ENCODE results near the gene KCNIP4. TPM values are rescaled to one million over a fixed set of nuclear protein-coding genes. Genes with fewer than 3 reads are reported as not detected.
"Not testable (repeated sequence)": the region's sequence is repeated elsewhere in the genome, so short reads cannot be mapped to it uniquely, and the experiment has no call there.

KCNIP4 gene
- total and polyA plus RNA-seq, 12 donors = 0.15 TPM; not detected in 11

DNA sequence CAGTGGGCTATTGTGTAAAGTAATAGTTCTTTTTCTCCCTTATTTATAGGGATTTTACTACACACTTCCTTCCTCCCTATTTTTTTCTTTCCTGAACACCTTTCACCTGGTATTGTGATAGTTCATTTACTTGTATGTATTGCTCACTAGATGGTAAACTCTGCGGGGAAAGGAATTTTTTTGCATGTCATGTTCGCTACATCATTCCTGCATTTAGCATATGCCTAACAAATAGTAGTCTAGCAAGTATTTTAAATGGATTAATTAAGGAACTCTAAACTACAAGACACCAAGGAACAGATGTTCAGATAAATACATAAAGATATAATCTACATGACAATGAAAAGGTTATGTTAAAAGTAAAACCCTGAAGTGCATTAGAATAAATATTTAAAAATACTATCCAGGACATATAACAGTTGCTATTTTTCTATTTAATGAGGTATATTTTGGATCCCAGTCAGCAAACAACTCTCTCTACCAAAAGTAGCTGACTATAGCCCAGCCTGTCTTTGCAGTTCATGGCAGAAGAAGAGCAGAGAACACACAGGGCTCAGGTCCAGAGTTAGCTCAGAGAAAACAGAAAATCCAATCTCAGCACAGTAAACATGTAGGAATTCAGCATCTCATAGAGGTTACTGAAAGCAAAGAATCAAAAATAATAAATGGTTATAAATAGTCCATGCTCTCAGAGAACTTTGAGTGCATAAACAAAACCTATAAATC, 1160.5 kb downstream of the KCNIP4 start:
- no peak overlapping the region for H3K4me3 ChIP-seq
- H3K4me1 ChIP-seq = no peaks in the 10 kb centered on the region
- H3K9me3 ChIP-seq = peaks cover 0 to 8% (median 2%) of the 10 kb centered on the region in 11 donors
- no peak overlapping the region for H3K27ac ChIP-seq
- TF ChIP-seq, protein P1, sequence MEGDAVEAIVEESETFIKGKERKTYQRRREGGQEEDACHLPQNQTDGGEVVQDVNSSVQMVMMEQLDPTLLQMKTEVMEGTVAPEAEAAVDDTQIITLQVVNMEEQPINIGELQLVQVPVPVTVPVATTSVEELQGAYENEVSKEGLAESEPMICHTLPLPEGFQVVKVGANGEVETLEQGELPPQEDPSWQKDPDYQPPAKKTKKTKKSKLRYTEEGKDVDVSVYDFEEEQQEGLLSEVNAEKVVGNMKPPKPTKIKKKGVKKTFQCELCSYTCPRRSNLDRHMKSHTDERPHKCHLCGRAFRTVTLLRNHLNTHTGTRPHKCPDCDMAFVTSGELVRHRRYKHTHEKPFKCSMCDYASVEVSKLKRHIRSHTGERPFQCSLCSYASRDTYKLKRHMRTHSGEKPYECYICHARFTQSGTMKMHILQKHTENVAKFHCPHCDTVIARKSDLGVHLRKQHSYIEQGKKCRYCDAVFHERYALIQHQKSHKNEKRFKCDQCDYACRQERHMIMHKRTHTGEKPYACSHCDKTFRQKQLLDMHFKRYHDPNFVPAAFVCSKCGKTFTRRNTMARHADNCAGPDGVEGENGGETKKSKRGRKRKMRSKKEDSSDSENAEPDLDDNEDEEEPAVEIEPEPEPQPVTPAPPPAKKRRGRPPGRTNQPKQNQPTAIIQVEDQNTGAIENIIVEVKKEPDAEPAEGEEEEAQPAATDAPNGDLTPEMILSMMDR (IDR thresholded peaks at IDR 0.05) = no peak
- intact Hi-C loops (cut with DNase I) = no loop called here
- ATAC-seq (no peak), DNase-seq (no peak)
- H3K36me3 ChIP-seq = no peaks in the 10 kb centered on the region
- H3K27me3 ChIP-seq = no peaks in the 10 kb centered on the region
- 83 to 90% methylated on average over 2 of the region's 2 CpGs for WGBS, 2 donors

DNA sequence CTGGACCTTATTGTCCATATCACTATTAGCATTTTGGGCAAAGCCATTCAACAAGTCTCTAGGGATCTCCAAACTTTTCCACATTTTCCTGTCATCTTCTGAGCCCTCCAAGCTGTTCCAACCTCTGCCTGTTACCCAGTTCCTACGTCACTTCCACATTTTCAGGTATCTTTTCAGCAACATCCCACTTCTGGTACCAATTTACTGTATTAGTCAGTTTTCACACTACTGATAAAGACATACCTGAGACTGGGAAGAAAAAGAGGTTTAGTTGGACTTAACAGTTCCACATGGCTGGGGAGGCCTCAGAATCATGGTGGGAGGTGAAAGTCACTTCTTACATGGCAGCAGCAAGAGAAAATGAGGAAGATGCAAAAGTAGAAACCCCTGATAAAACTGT, 1165.4 kb downstream of the KCNIP4 start:
- H3K27me3 ChIP-seq; ATAC-seq; intact Hi-C loops (cut with DNase I); H3K4me3 ChIP-seq; H3K4me1 ChIP-seq; DNase-seq; H3K27ac ChIP-seq; H3K36me3 ChIP-seq: not testable (repeated sequence)
- 88 to 95% methylated on average over 1 of the region's 1 CpG for WGBS, 2 donors
- peaks cover 0 to 42% (median 9%) of the 10 kb centered on the region in 11 donors for H3K9me3 ChIP-seq

DNA sequence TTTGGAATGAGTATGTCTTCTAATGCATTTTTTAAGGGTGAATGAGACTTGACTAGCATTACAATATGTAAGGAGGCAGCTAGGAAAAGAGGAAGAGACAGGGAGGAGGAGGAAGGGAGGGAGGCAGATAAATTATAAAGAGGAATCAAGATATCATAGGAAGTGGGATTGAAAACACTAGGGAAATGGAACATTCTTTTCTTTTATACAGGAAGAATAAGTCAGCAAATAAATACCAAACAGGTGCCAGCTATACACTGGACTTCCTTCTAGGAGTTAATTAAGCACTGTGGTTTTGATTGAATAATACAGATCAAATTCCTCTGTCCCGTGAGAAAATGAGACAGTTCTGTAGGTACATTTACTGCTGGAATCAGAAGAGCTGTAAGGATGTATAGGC, 1169.7 kb downstream of the KCNIP4 start:
- Histone ChIP-seq H3K4me1 (no peaks in the 10 kb centered on the region), H3K9me3 (peaks cover 0 to 42% (median 9%) of the 10 kb centered on the region in 11 donors), H3K27me3 (no peaks in the 10 kb centered on the region), H3K27ac (no peak overlapping the region), H3K4me3 (no peak overlapping the region), H3K36me3 (no peaks in the 10 kb centered on the region)
- intact Hi-C loops (cut with DNase I) = loop anchor here in 5 of 10 donors (10.0 kb wide), 3 partner anchors 356 to 986 kb away; no protein-coding TSS in a partner anchor
- DNase-seq = no peak
- ATAC-seq = no peak
- 43 to 58% methylated on average over 1 of the region's 1 CpG for whole genome bisulfite sequencing, 2 donors
- TF ChIP-seq, protein P1 (IDR thresholded peaks at IDR 0.05) = no peak

DNA sequence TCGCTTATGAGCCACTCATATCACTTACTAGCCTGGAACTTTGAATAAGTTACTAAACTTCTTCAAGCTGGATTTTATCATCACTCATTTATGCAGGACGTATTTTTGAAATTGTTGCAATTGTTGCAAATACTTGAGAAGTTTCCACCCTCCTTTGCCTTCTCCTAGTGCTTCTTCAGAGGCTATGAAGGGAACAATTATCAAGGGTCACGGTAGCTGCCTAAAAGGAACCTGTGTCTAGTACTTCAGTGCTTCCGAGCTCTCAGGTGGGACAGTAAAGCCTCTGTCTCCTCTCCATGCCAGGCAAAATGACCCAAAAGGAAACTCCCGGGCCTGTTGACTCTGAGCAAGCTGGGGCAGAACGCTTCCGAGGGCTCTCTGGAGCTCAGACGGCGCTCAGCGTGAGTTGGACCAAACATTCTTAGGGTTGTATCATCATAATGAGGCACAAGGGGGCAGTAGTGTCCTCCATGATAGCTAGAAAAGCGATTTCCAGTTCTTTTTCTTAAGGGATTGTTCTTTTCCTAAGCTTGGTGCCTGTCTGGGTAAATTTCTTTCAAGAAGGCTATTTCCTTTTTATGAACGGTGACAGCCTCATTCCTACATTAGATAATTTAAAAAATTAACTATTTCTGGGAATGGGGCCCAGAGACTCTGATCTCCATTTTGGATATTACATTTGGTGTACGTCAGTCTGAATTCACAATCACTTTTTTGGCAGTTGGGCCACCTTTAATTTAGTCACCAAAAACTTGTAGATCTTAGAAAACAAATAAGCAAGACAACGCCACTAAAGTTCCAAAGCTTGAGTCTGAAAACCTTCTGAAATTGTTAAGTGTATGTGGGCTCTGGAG, 1175.2 kb downstream of the KCNIP4 start:
- Histone ChIP-seq H3K9me3 (no peaks in the 10 kb centered on the region), H3K4me3 (no peak overlapping the region), H3K27ac (no peak overlapping the region), H3K4me1 (no peaks in the 10 kb centered on the region), H3K27me3 (no peaks in the 10 kb centered on the region), H3K36me3 (no peaks in the 10 kb centered on the region)
- intact Hi-C loops (cut with DNase I) = loop anchor here in 6 of 10 donors (5.0 to 10.0 kb wide), 5 partner anchors 359 to 994 kb away; no protein-coding TSS in a partner anchor
- TF ChIP-seq, protein P1 (IDR thresholded peaks at IDR 0.05) = peak; percentile 22 to 68 (median 58)
- 30 to 31% methylated on average over 14 of the region's 14 CpGs for WGBS, 2 donors
- peak in 2 of 8 donors; percentile 39 to 47 for ATAC-seq
- peak in 1 of 2 donors; percentile 34 for DNase-seq

Measured in heart right ventricle (tissue), 16 donors.